Lower leg skin (tissue), 4 donors: ENCODE results near the gene DMD. TPM values are rescaled to one million over a fixed set of nuclear protein-coding genes. Genes with fewer than 3 reads are reported as not detected.

Experiments
- DNase-seq, 2 donors: peaks; one replicate each; pipeline ENCODE4 v3.0.0-alpha.2; 2019; ENCODE audit warnings: low spot score in 2 of 2
- H3K4me3 ChIP-seq: fragments of 200-600 bp; sonication (generic); 2 replicates; pipeline ENCODE4 v1.5.1; 2017; ENCODE audit warnings: mild to moderate bottlenecking, low read depth; ENCODE audit not compliant: poor library complexity, severe bottlenecking
- CTCF ChIP-seq, 3 donors: fragments of 450-650 bp; IDR thresholded peaks; one replicate each; pipeline ENCODE4 v1.5.1; 2016; ENCODE audit warnings: antibody characterized with exemption in 3 of 3, mild to moderate bottlenecking in 3 of 3, moderate library complexity in 2 of 3
- POLR2A ChIP-seq, 2 donors: fragments of 450-650 bp; IDR thresholded peaks; one replicate each; pipeline ENCODE4 v1.6.1; 2016 to 2017; ENCODE audit warnings: antibody characterized with exemption in 2 of 2, mild to moderate bottlenecking in 1 of 2, moderate library complexity in 1 of 2
- WGBS, 2 donors: methylation state at CpG; one replicate each; pipeline ENCODE4 v1.1.5; 2018; 5-methylcytosine and 5-hydroxymethylcytosine counted together
- intact Hi-C: fragments of 100-400 bp; cut with DNase I; formaldehyde crosslinking; loops from one replicate; pipeline ENCODE4 v1.15.0; 2023; ENCODE audit warnings: low total_unique reads
- total RNA-seq, 4 donors: library from RNA; depleted of rRNA; stranded (reverse); fragments of >200 nt; gene quantifications; one replicate each; pipeline ENCODE4 v1.1.0, GENCODE V29; 2016

DMD gene
- total RNA-seq, 4 donors from 2014 or later: 23.0 to 27.5 (median 26.7) TPM

GRCh38 chrX:31199056-31199839 lies 2012.1 kb downstream of the DMD start:
- no peak for DNase-seq
- no peak overlapping the region for H3K4me3 ChIP-seq
- WGBS, 2 donors: 35 to 43% methylated on average over 5 of the region's 5 CpGs
- no peak for TF ChIP-seq POLR2A (IDR thresholded peaks at IDR 0.05)
- TF ChIP-seq CTCF (IDR thresholded peaks at IDR 0.05): no peak
- intact Hi-C loops: no loop called here

GRCh38 chrX:31190221-31190975 lies 2021.0 kb downstream of the DMD start:
- intact Hi-C loops: no loop called here
- no peak overlapping the region for H3K4me3 ChIP-seq
- DNase-seq: no peak
- TF ChIP-seq CTCF (IDR thresholded peaks at IDR 0.05) (no peak), POLR2A (IDR thresholded peaks at IDR 0.05) (no peak)
- 71 to 89% methylated on average over 10 to 11 of the region's 11 CpGs for WGBS, 2 donors

- DNase-seq: no peak
- 71 to 78% methylated on average over 3 of the region's 3 CpGs for WGBS, 2 donors
- H3K4me3 ChIP-seq: no peak overlapping the region
- TF ChIP-seq POLR2A (IDR thresholded peaks at IDR 0.05): no peak
- no peak for TF ChIP-seq CTCF (IDR thresholded peaks at IDR 0.05)
- intact Hi-C loops: no loop called here
Observed at GRCh38 chrX:31186693-31187338, 2024.5 kb downstream of the DMD start.

GRCh38 chrX:31185884-31186283 lies 2025.5 kb downstream of the DMD start:
- TF ChIP-seq POLR2A (IDR thresholded peaks at IDR 0.05): no peak
- no peak for TF ChIP-seq CTCF (IDR thresholded peaks at IDR 0.05)
- intact Hi-C loops: no loop called here

GRCh38 chrX:31181377-31182000 lies 2029.9 kb downstream of the DMD start:
- DNase-seq: no peak
- no peak overlapping the region for H3K4me3 ChIP-seq
- no peak for TF ChIP-seq CTCF (IDR thresholded peaks at IDR 0.05)
- TF ChIP-seq POLR2A (IDR thresholded peaks at IDR 0.05): no peak
- WGBS, 2 donors: 63 to 70% methylated on average over 4 of the region's 4 CpGs
- intact Hi-C loops: no loop called here

More at GRCh38 chrX:31185884-31186283, 2025.5 kb downstream of the DMD start:
- DNase-seq: no peak
- H3K4me3 ChIP-seq: no peak overlapping the region
- 94 to 100% methylated on average over 1 of the region's 1 CpG for WGBS, 2 donors
